ENCODE results near the gene CABP4. TPM values are rescaled to one million over a fixed set of nuclear protein-coding genes. Genes with fewer than 3 reads are reported as not detected.
"Not testable (repeated sequence)": the region's sequence is repeated elsewhere in the genome, so short reads cannot be mapped to it uniquely, and the experiment has no call there.

Gene CABP4
- total and polyA plus RNA-seq, 2 experiments from 2014 or later = not detected

- no peak for DNase-seq (ENCODE audit: low read depth in 1 of 2, low spot score in 1 of 2)
- Histone ChIP-seq H3K27me3 (no peaks in the 10 kb centered on the region), H3K4me3 (no peak overlapping the region), H3K9me3 (ENCODE audit: low read depth) (no peaks in the 10 kb centered on the region), H3K4me1 (ENCODE audit: low read depth) (peaks cover 7% of the 10 kb centered on the region), H3K27ac (no peak overlapping the region), H3K36me3 (no peaks in the 10 kb centered on the region)
- TF ChIP-seq, protein P1, sequence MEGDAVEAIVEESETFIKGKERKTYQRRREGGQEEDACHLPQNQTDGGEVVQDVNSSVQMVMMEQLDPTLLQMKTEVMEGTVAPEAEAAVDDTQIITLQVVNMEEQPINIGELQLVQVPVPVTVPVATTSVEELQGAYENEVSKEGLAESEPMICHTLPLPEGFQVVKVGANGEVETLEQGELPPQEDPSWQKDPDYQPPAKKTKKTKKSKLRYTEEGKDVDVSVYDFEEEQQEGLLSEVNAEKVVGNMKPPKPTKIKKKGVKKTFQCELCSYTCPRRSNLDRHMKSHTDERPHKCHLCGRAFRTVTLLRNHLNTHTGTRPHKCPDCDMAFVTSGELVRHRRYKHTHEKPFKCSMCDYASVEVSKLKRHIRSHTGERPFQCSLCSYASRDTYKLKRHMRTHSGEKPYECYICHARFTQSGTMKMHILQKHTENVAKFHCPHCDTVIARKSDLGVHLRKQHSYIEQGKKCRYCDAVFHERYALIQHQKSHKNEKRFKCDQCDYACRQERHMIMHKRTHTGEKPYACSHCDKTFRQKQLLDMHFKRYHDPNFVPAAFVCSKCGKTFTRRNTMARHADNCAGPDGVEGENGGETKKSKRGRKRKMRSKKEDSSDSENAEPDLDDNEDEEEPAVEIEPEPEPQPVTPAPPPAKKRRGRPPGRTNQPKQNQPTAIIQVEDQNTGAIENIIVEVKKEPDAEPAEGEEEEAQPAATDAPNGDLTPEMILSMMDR (IDR thresholded peaks at IDR 0.05; ENCODE audit: low read depth, low read length) = no peak
Observed at GRCh38 chr11:67421430-67422031, 33.6 kb upstream of the CABP4 start.

- Histone ChIP-seq H3K4me3 (no peak overlapping the region), H3K27me3 (no peaks in the 10 kb centered on the region), H3K9me3 (ENCODE audit: low read depth) (no peaks in the 10 kb centered on the region), H3K36me3 (no peaks in the 10 kb centered on the region), H3K4me1 (ENCODE audit: low read depth) (peaks cover 7% of the 10 kb centered on the region), H3K27ac (no peak overlapping the region)
- TF ChIP-seq, protein P1 (IDR thresholded peaks at IDR 0.05; ENCODE audit: low read depth, low read length) = no peak
- DNase-seq (ENCODE audit: low read depth in 1 of 2, low spot score in 1 of 2) = no peak
Observed at GRCh38 chr11:67422891-67423290, 32.3 kb upstream of the CABP4 start.

DNA sequence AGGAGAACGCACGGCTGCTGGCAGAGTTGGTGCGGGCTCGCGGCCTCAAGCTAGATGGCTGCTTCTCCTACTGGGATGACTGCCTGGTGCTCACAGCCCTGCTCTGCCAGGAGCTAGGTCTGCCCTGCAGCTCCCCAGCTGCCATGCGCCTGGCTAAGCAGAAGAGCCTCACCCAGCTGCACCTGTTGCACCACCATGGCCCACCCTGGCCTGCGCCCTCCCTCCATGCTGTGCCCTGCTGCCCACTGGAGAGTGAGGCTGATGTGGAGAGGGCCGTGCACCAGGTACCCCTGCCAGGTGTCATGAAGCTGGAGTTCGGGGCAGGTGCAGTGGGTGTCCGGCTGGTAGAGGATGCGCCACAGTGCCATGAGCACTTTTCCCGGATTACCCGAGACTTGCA lies 31.7 kb upstream of the CABP4 start:
- Histone ChIP-seq H3K9me3 (ENCODE audit: low read depth) (no peaks in the 10 kb centered on the region), H3K4me3 (no peak overlapping the region), H3K4me1 (ENCODE audit: low read depth) (peaks cover 7% of the 10 kb centered on the region), H3K27ac (no peak overlapping the region), H3K36me3 (no peaks in the 10 kb centered on the region), H3K27me3 (no peaks in the 10 kb centered on the region)
- TF ChIP-seq, protein P1 (IDR thresholded peaks at IDR 0.05; ENCODE audit: low read depth, low read length) = no peak
- no peak for DNase-seq (ENCODE audit: low read depth in 1 of 2, low spot score in 1 of 2)

- H3K27ac ChIP-seq = no peak overlapping the region
- DNase-seq (ENCODE audit: low read depth in 1 of 2, low spot score in 1 of 2) = no peak
- H3K4me1 ChIP-seq (ENCODE audit: low read depth) = peaks cover 7% of the 10 kb centered on the region
- H3K4me3 ChIP-seq = no peak overlapping the region
- H3K27me3 ChIP-seq = no peaks in the 10 kb centered on the region
- H3K36me3 ChIP-seq = no peaks in the 10 kb centered on the region
- H3K9me3 ChIP-seq (ENCODE audit: low read depth) = no peaks in the 10 kb centered on the region
- TF ChIP-seq, protein P1 (IDR thresholded peaks at IDR 0.05; ENCODE audit: low read depth, low read length) = no peak
Observed at GRCh38 chr11:67423891-67424613, 31.1 kb upstream of the CABP4 start.

GRCh38 chr11:67427364-67427859 lies 27.7 kb upstream of the CABP4 start:
- H3K9me3 ChIP-seq (ENCODE audit: low read depth); H3K36me3 ChIP-seq; H3K27me3 ChIP-seq; H3K4me1 ChIP-seq (ENCODE audit: low read depth); DNase-seq (ENCODE audit: low read depth in 1 of 2, low spot score in 1 of 2): not testable (repeated sequence)
- H3K27ac ChIP-seq = peak overlapping the region; percentile 11
- H3K4me3 ChIP-seq = peak overlapping the region; percentile 92

Measured in cardiac muscle cell (in vitro differentiated cells and primary cell).